Right lobe of liver (tissue), 4 donors: ENCODE data around the gene ANXA11.

Source experiments
- CTCF ChIP-seq, 4 donors: fragments of 200-600 bp in 3 of 4; fragments of 450-650 bp in 1 of 4; IDR thresholded peaks; one replicate each; pipeline versions ENCODE4 v1.5.1 to v1.8.0; 2016 to 2022; ENCODE audit warnings: antibody characterized with exemption in 4 of 4, mild to moderate bottlenecking in 2 of 4
- POLR2A ChIP-seq: fragments of 450-650 bp; IDR thresholded peaks from one replicate; pipeline ENCODE4 v1.6.1; 2017; ENCODE audit warnings: antibody characterized with exemption, mild to moderate bottlenecking
- donor health status: DM: no; HTN: no; CAD: no.
- donor health status: DM: no; HTN: no; CAD: no.
- donor health status: DM: no; HTN: yes; CAD: no.

GRCh38 chr10:80183436-80183835 is 21.9 kb downstream of the ANXA11 start:
- TF ChIP-seq CTCF (IDR thresholded peaks at IDR 0.05), result no peak
- TF ChIP-seq POLR2A, result no peak
